H9 (cell line): ENCODE data around the gene BICDL2. TPM values are rescaled to one million over a fixed set of nuclear protein-coding genes. Genes with fewer than 3 reads are reported as not detected.

Source experiments
- DNase-seq: peaks from one replicate; pipeline ENCODE4 v3.0.0-alpha.2; 2017
- H2AFZ ChIP-seq: one replicate; pipeline ENCODE4 v1.6.1; 2013; ENCODE audit warnings: mild to moderate bottlenecking, low read length, control low read depth, moderate library complexity
- H2AK5ac ChIP-seq: 2 replicates; pipeline ENCODE4 v1.6.1; 2013; ENCODE audit warnings: low read length, control low read depth, mixed read lengths; ENCODE audit not compliant: insufficient read length
- H2BK120ac ChIP-seq: one replicate; pipeline ENCODE4 v1.6.1; 2013; ENCODE audit warnings: low read depth, mild to moderate bottlenecking, low read length, control low read depth, inconsistent platforms; ENCODE audit not compliant: poor library complexity, severe bottlenecking
- H2BK12ac ChIP-seq: 2 replicates; pipeline ENCODE4 v1.6.1; 2013; ENCODE audit warnings: low read length, control low read depth, mixed read lengths, low read depth; ENCODE audit not compliant: insufficient read length
- H2BK15ac ChIP-seq: 2 replicates; pipeline ENCODE4 v1.6.1; 2013; ENCODE audit warnings: low read depth, low read length, control low read depth
- H2BK20ac ChIP-seq: one replicate; pipeline ENCODE4 v1.6.1; 2013; ENCODE audit warnings: low read depth, mild to moderate bottlenecking, low read length, control low read depth, inconsistent platforms; ENCODE audit not compliant: poor library complexity, severe bottlenecking
- H2BK5ac ChIP-seq: 2 replicates; pipeline ENCODE4 v1.6.1; 2013; ENCODE audit warnings: low read length, control low read depth, mixed read lengths; ENCODE audit not compliant: insufficient read length
- H3K14ac ChIP-seq: 2 replicates; pipeline ENCODE4 v1.6.1; 2013; ENCODE audit warnings: low read length, control low read depth; ENCODE audit not compliant: insufficient read depth
- H3K18ac ChIP-seq: 2 replicates; pipeline ENCODE4 v1.6.1; 2013; ENCODE audit warnings: low read depth, mild to moderate bottlenecking, mixed read lengths, low read length, control low read depth; ENCODE audit not compliant: insufficient read length
- H3K23ac ChIP-seq: 2 replicates; pipeline ENCODE4 v1.6.1; 2013; ENCODE audit warnings: low read length, control low read depth, mixed read lengths, low read depth; ENCODE audit not compliant: insufficient read length
- H3K23me2 ChIP-seq: 2 replicates; pipeline ENCODE4 v1.6.1; 2013; ENCODE audit warnings: low read depth, mild to moderate bottlenecking, mixed read lengths, low read length, control low read depth; ENCODE audit not compliant: insufficient read length, poor library complexity, severe bottlenecking
- H3K27ac ChIP-seq: 2 replicates; pipeline ENCODE4 v1.5.1; 2013; ENCODE audit warnings: low read length, control low read depth, mixed read lengths, low read depth; ENCODE audit not compliant: insufficient read length
- H3K27me3 ChIP-seq: 2 replicates; pipeline ENCODE4 v1.6.1; 2013; ENCODE audit warnings: low read length, control low read depth, inconsistent platforms; ENCODE audit not compliant: insufficient read depth
- H3K4ac ChIP-seq: 2 replicates; pipeline ENCODE4 v1.6.1; 2013; ENCODE audit warnings: low read depth, mild to moderate bottlenecking, control low read depth, inconsistent platforms, low read length, moderate library complexity
- H3K4me1 ChIP-seq: 2 replicates; pipeline ENCODE4 v1.6.1; 2013; ENCODE audit warnings: low read length, control low read depth, inconsistent platforms; ENCODE audit not compliant: insufficient read depth
- H3K4me2 ChIP-seq: 2 replicates; pipeline ENCODE4 v1.6.1; 2013; ENCODE audit warnings: low read length, control low read depth, mixed read lengths; ENCODE audit not compliant: insufficient read length, insufficient read depth
- H3K56ac ChIP-seq: 2 replicates; pipeline ENCODE4 v1.6.1; 2013; ENCODE audit warnings: low read depth, mild to moderate bottlenecking, mixed read lengths, low read length, control low read depth; ENCODE audit not compliant: insufficient read length
- H3K79me1 ChIP-seq: 2 replicates; pipeline ENCODE4 v1.6.1; 2013; ENCODE audit warnings: low read depth, mild to moderate bottlenecking, moderate library complexity, low read length, control low read depth, inconsistent platforms; ENCODE audit not compliant: insufficient read depth, poor library complexity, severe bottlenecking
- H3K79me2 ChIP-seq: 2 replicates; pipeline ENCODE4 v1.6.1; 2013; ENCODE audit warnings: low read length, control low read depth, inconsistent platforms; ENCODE audit not compliant: insufficient read depth
- H3K9ac ChIP-seq: 2 replicates; pipeline ENCODE4 v1.6.1; 2013; ENCODE audit warnings: low read length, control low read depth, mixed read lengths; ENCODE audit not compliant: insufficient read length; ENCODE audit errors: extremely low read depth
- H3K9me3 ChIP-seq: one replicate; pipeline ENCODE4 v1.6.1; 2013; ENCODE audit warnings: low read depth, low read length, inconsistent platforms; ENCODE audit not compliant: control insufficient read depth
- H3T11ph ChIP-seq: one replicate; pipeline ENCODE4 v1.6.1; 2013; ENCODE audit warnings: mild to moderate bottlenecking, low read length, control low read depth, inconsistent platforms
- H4K20me1 ChIP-seq: one replicate; pipeline ENCODE4 v1.6.1; 2013; ENCODE audit not compliant: control insufficient read depth, insufficient read length, insufficient read depth
- H4K5ac ChIP-seq: 2 replicates; pipeline ENCODE4 v1.6.1; 2013; ENCODE audit warnings: low read depth, mild to moderate bottlenecking, mixed read lengths, low read length, control low read depth; ENCODE audit not compliant: insufficient read length
- H4K8ac ChIP-seq: replicated peaks from 2 replicates; pipeline ENCODE4 v1.6.1; 2013; ENCODE audit warnings: low read length, control low read depth, mixed read lengths, low read depth; ENCODE audit not compliant: insufficient read length
- H4K91ac ChIP-seq: 2 replicates; pipeline ENCODE4 v1.6.1; 2013; ENCODE audit warnings: low read depth, mild to moderate bottlenecking, moderate library complexity, mixed read lengths, low read length, control low read depth; ENCODE audit not compliant: insufficient read length
- H3K27ac Mint-ChIP-seq, 3 experiments: 2 replicates in 2 of 3; 3 replicates in 1 of 3; pipeline ENCODE4 v1.8.0; 2020 to 2021; ENCODE audit warnings: mixed read lengths in 3 of 3, mild to moderate bottlenecking in 1 of 3, moderate library complexity in 1 of 3
- H3K27me3 Mint-ChIP-seq: 2 replicates; pipeline ENCODE4 v1.8.0; 2021; ENCODE audit warnings: low read depth, mild to moderate bottlenecking, moderate library complexity, mixed read lengths
- H3K36me3 Mint-ChIP-seq, 3 experiments: 2 replicates in 2 of 3; 3 replicates in 1 of 3; pipeline ENCODE4 v1.8.0; 2020 to 2021; ENCODE audit warnings: low read depth in 3 of 3, mixed read lengths in 3 of 3; ENCODE audit not compliant: insufficient read depth in 1 of 3
- H3K4me1 Mint-ChIP-seq, 2 experiments: 2 replicates each; pipeline ENCODE4 v1.8.0; 2020; ENCODE audit warnings: mixed read lengths in 2 of 2
- H3K4me3 Mint-ChIP-seq, 2 experiments: 2 replicates in 1 of 2; 3 replicates in 1 of 2; pipeline ENCODE4 v1.8.0; 2020 to 2021; ENCODE audit warnings: mild to moderate bottlenecking in 2 of 2, mixed read lengths in 2 of 2, moderate library complexity in 1 of 2
- H3K9me3 Mint-ChIP-seq, 2 experiments: 2 replicates in 1 of 2; 3 replicates in 1 of 2; pipeline ENCODE4 v1.8.0; 2020; ENCODE audit warnings: mild to moderate bottlenecking in 2 of 2, mixed read lengths in 2 of 2, moderate library complexity in 1 of 2
- WGBS: extraction: QIAGEN DNeasy Blood & Tissue Kit; methylation state at CpG from one replicate; pipeline ENCODE4 v1.1.7; 2013; ENCODE audit warnings: missing lambda C conversion rate, low lambda C conversion rate, mixed read lengths; ENCODE audit not compliant: insufficient read length; ENCODE audit errors: extremely low coverage; 5-methylcytosine and 5-hydroxymethylcytosine counted together
- total RNA-seq: library from RNA; stranded (reverse); gene quantifications from 2 replicates; pipeline ENCODE4 v1.2.1, GENCODE V29; 2021
- TF ChIP-seq, protein P1 (sequence below): fragments of 200-600 bp; sonication (generic); conservative IDR thresholded peaks from 3 replicates; pipeline ENCODE4 v1.8.0; 2021; ENCODE audit warnings: antibody characterized with exemption, mild to moderate bottlenecking

Gene BICDL2
- total RNA-seq, 1 experiment from 2014 or later: 13.5 TPM

DNA sequence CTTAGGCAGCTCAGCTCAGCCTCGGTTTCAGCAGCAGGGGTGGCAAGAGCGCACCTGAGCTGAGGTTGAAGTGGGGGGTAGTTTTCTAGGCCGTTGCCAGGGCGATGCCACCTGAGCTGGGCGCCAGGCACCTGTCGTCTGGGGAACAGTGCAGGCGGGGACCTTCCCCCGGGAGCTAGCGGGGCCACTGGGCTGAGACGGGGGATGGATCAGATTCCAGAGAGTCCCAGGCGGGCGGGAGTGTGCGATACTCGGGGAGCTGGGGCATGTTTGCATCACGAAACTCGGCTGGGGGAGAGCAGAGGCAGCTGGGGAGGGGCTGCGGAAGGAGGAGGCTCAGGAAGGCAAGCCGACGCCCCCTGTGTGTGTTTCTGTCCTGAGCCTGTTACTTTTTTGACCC lies 24.5 kb downstream of the BICDL2 start:
- no peak for DNase-seq
- peaks cover 6% of the 10 kb centered on the region for H3K27me3 Mint-ChIP-seq
- H3K23me2 ChIP-seq: peaks cover 22% of the 10 kb centered on the region
- H3K9ac ChIP-seq: no peak overlapping the region
- H3K14ac ChIP-seq: 0 out of 2 replicates have a peak overlapping the region, but pooled peaks have one; percentile 4
- no peak overlapping the region for H3K4ac ChIP-seq
- H3K27ac Mint-ChIP-seq: peak overlapping the region; percentile 61 to 76 (median 75); a peak in 4 of 7 replicates
- H3T11ph ChIP-seq: no peak overlapping the region
- no peaks in the 10 kb centered on the region for H3K9me3 Mint-ChIP-seq
- H3K56ac ChIP-seq: no peak overlapping the region
- peak overlapping the region; percentile 51 to 79 for H3K4me3 Mint-ChIP-seq
- H3K9me3 ChIP-seq: no peaks in the 10 kb centered on the region
- H2BK5ac ChIP-seq: no peak overlapping the region
- H2AFZ ChIP-seq: no peak overlapping the region
- H3K79me2 ChIP-seq: peaks cover 9% of the 10 kb centered on the region; the same call in 1 of the 2 replicates
- H4K20me1 ChIP-seq: no peaks in the 10 kb centered on the region
- H4K5ac ChIP-seq: no peak overlapping the region
- H3K4me2 ChIP-seq: peak overlapping the region; percentile 37
- H2BK120ac ChIP-seq: no peak overlapping the region
- H2AK5ac ChIP-seq: no peak overlapping the region
- no peak overlapping the region for H4K8ac ChIP-seq
- H3K27ac ChIP-seq: no peak overlapping the region
- no peaks in the 10 kb centered on the region for H3K79me1 ChIP-seq
- H3K36me3 Mint-ChIP-seq: peaks cover 21 to 31% (median 29%) of the 10 kb centered on the region in 3 experiments
- H3K4me1 Mint-ChIP-seq: peaks cover 58 to 87% of the 10 kb centered on the region in 2 experiments
- H3K27me3 ChIP-seq: no peaks in the 10 kb centered on the region
- H2BK15ac ChIP-seq: no peak overlapping the region
- H2BK20ac ChIP-seq: no peak overlapping the region
- H4K91ac ChIP-seq: no peak overlapping the region
- WGBS: no CpG with 5 or more reads among the region's 19 CpGs
- no peak overlapping the region for H2BK12ac ChIP-seq
- H3K23ac ChIP-seq: no peak overlapping the region
- peak overlapping the region; percentile 40 for H3K18ac ChIP-seq
- H3K4me1 ChIP-seq: peaks cover 2% of the 10 kb centered on the region; the same call in 1 of the 2 replicates
- TF ChIP-seq, protein P1, sequence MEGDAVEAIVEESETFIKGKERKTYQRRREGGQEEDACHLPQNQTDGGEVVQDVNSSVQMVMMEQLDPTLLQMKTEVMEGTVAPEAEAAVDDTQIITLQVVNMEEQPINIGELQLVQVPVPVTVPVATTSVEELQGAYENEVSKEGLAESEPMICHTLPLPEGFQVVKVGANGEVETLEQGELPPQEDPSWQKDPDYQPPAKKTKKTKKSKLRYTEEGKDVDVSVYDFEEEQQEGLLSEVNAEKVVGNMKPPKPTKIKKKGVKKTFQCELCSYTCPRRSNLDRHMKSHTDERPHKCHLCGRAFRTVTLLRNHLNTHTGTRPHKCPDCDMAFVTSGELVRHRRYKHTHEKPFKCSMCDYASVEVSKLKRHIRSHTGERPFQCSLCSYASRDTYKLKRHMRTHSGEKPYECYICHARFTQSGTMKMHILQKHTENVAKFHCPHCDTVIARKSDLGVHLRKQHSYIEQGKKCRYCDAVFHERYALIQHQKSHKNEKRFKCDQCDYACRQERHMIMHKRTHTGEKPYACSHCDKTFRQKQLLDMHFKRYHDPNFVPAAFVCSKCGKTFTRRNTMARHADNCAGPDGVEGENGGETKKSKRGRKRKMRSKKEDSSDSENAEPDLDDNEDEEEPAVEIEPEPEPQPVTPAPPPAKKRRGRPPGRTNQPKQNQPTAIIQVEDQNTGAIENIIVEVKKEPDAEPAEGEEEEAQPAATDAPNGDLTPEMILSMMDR: no peak
